HEK293 (cell line): ENCODE results near the gene SDC3.
"Not testable (repeated sequence)": the region's sequence is repeated elsewhere in the genome, so short reads cannot be mapped to it uniquely, and the experiment has no call there.

Experiments used
- CTCF ChIA-PET: fragments of 350-600 bp; formaldehyde crosslinking; extraction: SDS; loops from one replicate; lab custom pipeline; 2021; ENCODE audit warnings: antibody characterized with exemption; lab: Yijun Ruan, JAX
- POLR2A ChIA-PET: fragments of 300-600 bp; formaldehyde crosslinking; extraction: SDS; loops from one replicate; lab custom pipeline; 2020; ENCODE audit warnings: antibody characterized with exemption, inconsistent platforms; lab: Yijun Ruan, JAX
- H3K27ac ChIP-seq: fragments of 200-500 bp; sonication (Bioruptor generic); 2 replicates; pipeline ENCODE4 v1.5.1; 2014; ENCODE audit warnings: low read depth, low read length, control low read depth, inconsistent platforms; ENCODE audit errors: extremely low read depth
- H3K36me3 ChIP-seq, 2 experiments: fragments of 200-500 bp in 1 of 2; sonication (Bioruptor generic) in 1 of 2; 1 replicate in 1 of 2; 2 replicates in 1 of 2; pipeline ENCODE4 v1.5.1; 2014 to 2017; ENCODE audit warnings: inconsistent platforms in 2 of 2, low read length in 2 of 2; ENCODE audit not compliant: control insufficient read depth in 2 of 2, insufficient read depth in 1 of 2
- H3K4me1 ChIP-seq: fragments of 200-500 bp; sonication (Bioruptor generic); 2 replicates; pipeline ENCODE4 v1.5.1; 2014; ENCODE audit warnings: mild to moderate bottlenecking, low read length, inconsistent platforms; ENCODE audit not compliant: control insufficient read depth, insufficient read depth
- H3K4me3 ChIP-seq: 2 replicates; pipeline ENCODE4 v1.5.1; 2011; ENCODE audit warnings: low read depth, mild to moderate bottlenecking, control low read depth, low read length, moderate library complexity
- H3K9me3 ChIP-seq: fragments of 200-500 bp; sonication (Bioruptor generic); 2 replicates; pipeline ENCODE4 v1.5.1; 2014; ENCODE audit warnings: low read depth, low read length, inconsistent platforms; ENCODE audit not compliant: control insufficient read depth, insufficient read depth
- EGR2 ChIP-seq: fragments of 450-650 bp; formaldehyde crosslinking; IDR thresholded peaks from 2 replicates; pipeline ENCODE4 v1.5.1; 2016; ENCODE audit warnings: low read depth, missing biosample characterization, missing genetic modification characterization
- FEZF1 ChIP-seq: fragments of 450-650 bp; formaldehyde crosslinking; IDR thresholded peaks from 2 replicates; pipeline ENCODE4 v1.5.1; 2016; ENCODE audit warnings: missing biosample characterization, missing genetic modification characterization
- KLF9 ChIP-seq: fragments of 450-650 bp; formaldehyde crosslinking; IDR thresholded peaks from 2 replicates; pipeline ENCODE4 v1.5.1; 2016; ENCODE audit warnings: missing biosample characterization, missing genetic modification characterization, low read depth
- OSR2 ChIP-seq: fragments of 450-650 bp; formaldehyde crosslinking; IDR thresholded peaks from 2 replicates; pipeline ENCODE4 v1.5.1; 2016; ENCODE audit warnings: missing biosample characterization, missing genetic modification characterization
- PRDM1 ChIP-seq: fragments of 450-650 bp; formaldehyde crosslinking; IDR thresholded peaks from 2 replicates; pipeline ENCODE4; 2016; ENCODE audit warnings: missing biosample characterization, missing genetic modification characterization
- PRDM6 ChIP-seq: fragments of 450-650 bp; formaldehyde crosslinking; IDR thresholded peaks from 2 replicates; pipeline ENCODE4 v1.5.1; 2017; ENCODE audit warnings: missing biosample characterization, missing genetic modification characterization
- SCRT2 ChIP-seq: fragments of 450-650 bp; formaldehyde crosslinking; IDR thresholded peaks from 2 replicates; pipeline ENCODE4 v1.5.1; 2016; ENCODE audit warnings: missing biosample characterization, missing genetic modification characterization
- SP2 ChIP-seq: fragments of 450-650 bp; formaldehyde crosslinking; IDR thresholded peaks from 2 replicates; pipeline ENCODE4 v1.5.1; 2016; ENCODE audit warnings: missing biosample characterization, missing genetic modification characterization
- ZBTB10 ChIP-seq: fragments of 450-650 bp; formaldehyde crosslinking; IDR thresholded peaks from 2 replicates; pipeline ENCODE4 v1.5.1; 2016; ENCODE audit warnings: missing biosample characterization, missing genetic modification characterization
- ZBTB20 ChIP-seq: fragments of 450-650 bp; formaldehyde crosslinking; IDR thresholded peaks from 2 replicates; pipeline ENCODE4 v1.5.1; 2016; ENCODE audit warnings: missing biosample characterization, missing genetic modification characterization
- ZBTB6 ChIP-seq: fragments of 450-650 bp; formaldehyde crosslinking; IDR thresholded peaks from 2 replicates; pipeline ENCODE4 v1.5.1; 2017; ENCODE audit warnings: missing biosample characterization, missing genetic modification characterization
- ZNF10 ChIP-seq: fragments of 450-650 bp; formaldehyde crosslinking; IDR thresholded peaks from 2 replicates; pipeline ENCODE4 v1.5.1; 2017; ENCODE audit warnings: missing biosample characterization, missing genetic modification characterization
- ZNF311 ChIP-seq: fragments of 450-650 bp; formaldehyde crosslinking; IDR thresholded peaks from 2 replicates; pipeline ENCODE4 v1.5.1; 2017; ENCODE audit warnings: missing biosample characterization, missing genetic modification characterization, borderline replicate concordance
- ZNF423 ChIP-seq: fragments of 450-650 bp; formaldehyde crosslinking; IDR thresholded peaks from 2 replicates; pipeline ENCODE4 v1.5.1; 2016; ENCODE audit warnings: missing biosample characterization, missing genetic modification characterization
- ZNF510 ChIP-seq: fragments of 450-650 bp; formaldehyde crosslinking; IDR thresholded peaks from 2 replicates; pipeline ENCODE4 v1.5.1; 2018; ENCODE audit warnings: mild to moderate bottlenecking, missing genetic modification characterization, missing biosample characterization; ENCODE audit not compliant: insufficient replicate concordance
- ZNF544 ChIP-seq: fragments of 450-650 bp; formaldehyde crosslinking; IDR thresholded peaks from 2 replicates; pipeline ENCODE4 v1.5.0; 2017; ENCODE audit warnings: missing biosample characterization, missing genetic modification characterization
- ZNF549 ChIP-seq: fragments of 450-650 bp; IDR thresholded peaks from 2 replicates; pipeline ENCODE4 v1.5.1; 2018; ENCODE audit warnings: missing biosample characterization, missing genetic modification characterization, mild to moderate bottlenecking, inconsistent platforms, moderate library complexity
- ZNF600 ChIP-seq: fragments of 450-650 bp; formaldehyde crosslinking; IDR thresholded peaks from 2 replicates; pipeline ENCODE4 v1.5.1; 2016; ENCODE audit warnings: missing biosample characterization, missing genetic modification characterization
- ZNF624 ChIP-seq: fragments of 450-650 bp; formaldehyde crosslinking; IDR thresholded peaks from 2 replicates; pipeline ENCODE4 v1.5.1; 2017; ENCODE audit warnings: missing biosample characterization, missing genetic modification characterization
- ZNF707 ChIP-seq: fragments of 450-650 bp; formaldehyde crosslinking; IDR thresholded peaks from 2 replicates; pipeline ENCODE4 v1.5.1; 2016; ENCODE audit warnings: missing biosample characterization, missing genetic modification characterization
- ZNF830 ChIP-seq: fragments of 450-650 bp; IDR thresholded peaks from 2 replicates; pipeline ENCODE4 v1.5.0; 2018; ENCODE audit warnings: missing biosample characterization, missing genetic modification characterization, low read depth, mild to moderate bottlenecking, moderate library complexity

Gene SDC3

GRCh38 chr1:30942326-30942963 is 33.9 kb upstream of the SDC3 start (continued):
- no peak for TF ChIP-seq ZNF830 (tag by site-specific recombination)

- Histone ChIP-seq H3K36me3 (peaks cover 47 to 91% of the 10 kb centered on the region in 2 experiments), H3K27ac (no peak overlapping the region), H3K4me3 (no peak overlapping the region), H3K9me3 (no peaks in the 10 kb centered on the region), H3K4me1 (no peaks in the 10 kb centered on the region)
- ChIA-PET CTCF (no interaction called here), POLR2A (no interaction called here)
- no peak for TF ChIP-seq SP2 (tag by site-specific recombination)
- TF ChIP-seq ZNF624 (tag by site-specific recombination): no peak
- TF ChIP-seq ZNF600 (tag by site-specific recombination): no peak
- TF ChIP-seq ZNF10: no peak
- no peak for TF ChIP-seq ZBTB10
- TF ChIP-seq EGR2 (tag by site-specific recombination): no peak
- TF ChIP-seq ZNF544 (tag by site-specific recombination): no peak
- TF ChIP-seq OSR2: no peak
- TF ChIP-seq ZNF423 (tag by site-specific recombination): no peak
- no peak for TF ChIP-seq ZBTB20
- no peak for TF ChIP-seq ZNF549
These were observed 32.0 kb upstream of the SDC3 start for GRCh38 chr1:30940541-30940940.

- POLR2A ChIA-PET: no interaction called here
- Histone ChIP-seq H3K27ac (no peak overlapping the region), H3K4me3 (no peak overlapping the region), H3K9me3 (no peaks in the 10 kb centered on the region), H3K36me3 (peaks cover 36 to 89% of the 10 kb centered on the region in 2 experiments), H3K4me1 (no peaks in the 10 kb centered on the region)
- CTCF ChIA-PET: no interaction called here
- TF ChIP-seq ZNF707: no peak
These were observed 28.1 kb upstream of the SDC3 start for GRCh38 chr1:30936541-30937171.

GRCh38 chr1:30935758-30936157 is 27.2 kb upstream of the SDC3 start:
- H3K36me3 ChIP-seq: peaks cover 30 to 89% of the 10 kb centered on the region in 2 experiments; a peak in 2 of 3 replicates
- H3K27ac ChIP-seq, CTCF ChIA-PET: not testable (repeated sequence)

GRCh38 chr1:30934613-30935012 is 26.1 kb upstream of the SDC3 start:
- CTCF ChIA-PET: interaction anchor here (0.6 to 7.5 kb wide), 5 partner anchors 24 to 440 kb away, joined by 3 to 66 read pairs (median 5); no protein-coding TSS in a partner anchor
- Histone ChIP-seq H3K27ac (0 out of 2 replicates have a peak overlapping the region, but pooled peaks have one; percentile 16), H3K4me1 (no peaks in the 10 kb centered on the region), H3K9me3 (no peaks in the 10 kb centered on the region), H3K4me3 (no peak overlapping the region), H3K36me3 (peaks cover 19 to 81% of the 10 kb centered on the region in 2 experiments; a peak in 2 of 3 replicates)
- POLR2A ChIA-PET: no interaction called here
- TF ChIP-seq ZNF510: no peak
- peak; percentile 64; the same call in 1 of the 2 replicates for TF ChIP-seq SCRT2 (tag by site-specific recombination)
- peak; percentile 44; the same call in 1 of the 2 replicates for TF ChIP-seq PRDM1
- no peak for TF ChIP-seq ZNF311
- TF ChIP-seq FEZF1: peak; percentile 42; the same call in 1 of the 2 replicates
- TF ChIP-seq ZBTB6 (tag by site-specific recombination): no peak
- peak; percentile 70 for TF ChIP-seq PRDM6 (tag by site-specific recombination)
- TF ChIP-seq KLF9 (tag by site-specific recombination): no peak

More at GRCh38 chr1:30935758-30936157, 27.2 kb upstream of the SDC3 start:
- H3K4me3 ChIP-seq, H3K4me1 ChIP-seq, POLR2A ChIA-PET, H3K9me3 ChIP-seq: not testable (repeated sequence)
